Panc1 (cell line): ENCODE results near the gene NCAM1. TPM values are rescaled to one million over a fixed set of nuclear protein-coding genes. Genes with fewer than 3 reads are reported as not detected.

Experiments used
- ATAC-seq: fragments of 200-7000 bp; cut with Tn5 transposase; 2 replicates; pipeline ENCODE4 v1.9.1; 2020; ENCODE audit warnings: mild to moderate bottlenecking, moderate library complexity
- BruUV-seq: library from RNA; stranded (reverse); fragments of 400-500 nt; replicated peaks from 2 replicates; lab custom pipeline; 2021; lab: Mats Ljungman, UMichigan
- CTCF ChIA-PET: fragments of 300-600 bp; sonication (Branson Sonifier 250); formaldehyde crosslinking; loops from one replicate; lab custom pipeline; 2022; ENCODE audit warnings: antibody characterized with exemption; lab: Charles Lee
- POLR2A ChIA-PET: fragments of 300-600 bp; sonication (Branson Sonifier 250); formaldehyde crosslinking; loops from one replicate; lab custom pipeline; 2022; ENCODE audit warnings: antibody characterized with exemption; lab: Charles Lee
- DNase-seq: peaks from one replicate; pipeline ENCODE4 v3.0.0-alpha.2; 2010; ENCODE audit warnings: low read depth, low spot score
- H3K27ac ChIP-seq: 2 replicates; pipeline ENCODE4 v1.5.1; 2011; ENCODE audit warnings: mild to moderate bottlenecking, low read length, inconsistent platforms
- H3K27me3 ChIP-seq: fragments of 200-500 bp; sonication (Bioruptor generic); 2 replicates; pipeline ENCODE4 v1.6.0; 2014; ENCODE audit warnings: low read length, inconsistent platforms; ENCODE audit not compliant: control insufficient read depth, insufficient read depth
- H3K36me3 ChIP-seq: fragments of 200-500 bp; sonication (Bioruptor generic); 2 replicates; pipeline ENCODE4 v1.5.1; 2014; ENCODE audit warnings: inconsistent platforms, mild to moderate bottlenecking, low read length, moderate library complexity; ENCODE audit not compliant: control insufficient read depth, insufficient read depth
- H3K4me1 ChIP-seq: 2 replicates; pipeline ENCODE4 v1.5.1; 2011; ENCODE audit warnings: inconsistent platforms, mild to moderate bottlenecking, low read length, moderate library complexity; ENCODE audit not compliant: control insufficient read depth, insufficient read depth
- H3K4me3 ChIP-seq, 2 experiments: 2 replicates each; pipeline ENCODE4 v1.5.1; 2011 to 2012; ENCODE audit warnings: low read depth in 2 of 2, low read length in 2 of 2, mild to moderate bottlenecking in 2 of 2, inconsistent platforms in 1 of 2, moderate library complexity in 1 of 2
- H3K9me3 ChIP-seq: fragments of 200-500 bp; sonication (Bioruptor generic); 2 replicates; pipeline ENCODE4 v1.5.1; 2014; ENCODE audit warnings: low read depth, mild to moderate bottlenecking, inconsistent platforms, low read length, moderate library complexity; ENCODE audit not compliant: control insufficient read depth, insufficient read depth
- POLR2AphosphoS5 ChIP-seq: IDR thresholded peaks from 2 replicates; pipeline ENCODE4 v1.6.1; 2012; ENCODE audit warnings: mild to moderate bottlenecking, low read depth, low read length, moderate library complexity
- SIN3A ChIP-seq: IDR thresholded peaks from 2 replicates; pipeline ENCODE4 v1.6.1; 2012; ENCODE audit warnings: low read depth, mild to moderate bottlenecking, low read length, moderate library complexity, borderline replicate concordance; ENCODE audit not compliant: insufficient read depth
- TCF7L2 ChIP-seq: IDR thresholded peaks from 2 replicates; pipeline ENCODE4 v1.6.1; 2011; ENCODE audit warnings: mild to moderate bottlenecking, low read depth, low read length, inconsistent platforms
- in situ Hi-C: cut with HindIII; loops from 2 replicates; pipeline ENCODE4 v1.10.0; 2016; ENCODE audit warnings: low sequenced_read_pairs, low pct_unique_long_range_greater_than_20kb
- intact Hi-C: fragments of 100-400 bp; cut with micrococcal nuclease; formaldehyde crosslinking; loops from one replicate; pipeline ENCODE4 v1.10.0; 2022; ENCODE audit not compliant: unreplicated experiment
- total RNA-seq: library from RNA; stranded (reverse); gene quantifications from one replicate; pipeline ENCODE4 v1.2.1, GENCODE V29; 2021; ENCODE audit not compliant: unreplicated experiment
- TF ChIP-seq, protein P1 (sequence below): fragments of 450-650 bp; IDR thresholded peaks from 2 replicates; pipeline ENCODE4 v1.5.1; 2017; ENCODE audit warnings: mild to moderate bottlenecking
- TF ChIP-seq, protein P2 (sequence below), 2 experiments: IDR thresholded peaks; 2 replicates each; pipeline ENCODE4 v1.6.1; 2011 to 2012; ENCODE audit warnings: low read depth in 2 of 2, control low read depth in 1 of 2, low read length in 1 of 2, mild to moderate bottlenecking in 1 of 2, moderate library complexity in 1 of 2; ENCODE audit not compliant: insufficient read depth in 1 of 2

Gene NCAM1
- total RNA-seq, 1 experiment from 2014 or later, result 0.18 TPM

DNA sequence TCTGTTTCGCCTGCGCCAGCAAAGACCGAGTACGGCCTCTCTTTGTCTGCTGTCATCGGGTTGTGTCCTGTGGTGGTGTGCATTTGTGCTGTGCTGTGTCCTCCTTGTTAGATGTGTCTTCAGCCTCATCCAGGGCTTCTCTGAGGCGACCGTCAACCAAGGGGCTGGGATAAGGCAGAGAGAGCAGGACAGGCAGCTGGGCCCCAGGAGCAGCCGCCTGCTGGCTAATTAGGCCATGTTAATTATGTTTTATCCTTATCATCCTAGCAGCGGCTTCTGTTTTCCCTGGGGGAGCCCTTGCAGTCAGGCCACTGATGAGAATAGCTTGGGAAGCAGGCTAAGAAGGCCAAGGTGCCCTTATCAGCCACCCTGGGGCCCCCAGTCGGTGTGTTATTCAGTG, 312.5 kb downstream of the NCAM1 start:
- no peak for TF ChIP-seq SIN3A
- TF ChIP-seq, protein P1, sequence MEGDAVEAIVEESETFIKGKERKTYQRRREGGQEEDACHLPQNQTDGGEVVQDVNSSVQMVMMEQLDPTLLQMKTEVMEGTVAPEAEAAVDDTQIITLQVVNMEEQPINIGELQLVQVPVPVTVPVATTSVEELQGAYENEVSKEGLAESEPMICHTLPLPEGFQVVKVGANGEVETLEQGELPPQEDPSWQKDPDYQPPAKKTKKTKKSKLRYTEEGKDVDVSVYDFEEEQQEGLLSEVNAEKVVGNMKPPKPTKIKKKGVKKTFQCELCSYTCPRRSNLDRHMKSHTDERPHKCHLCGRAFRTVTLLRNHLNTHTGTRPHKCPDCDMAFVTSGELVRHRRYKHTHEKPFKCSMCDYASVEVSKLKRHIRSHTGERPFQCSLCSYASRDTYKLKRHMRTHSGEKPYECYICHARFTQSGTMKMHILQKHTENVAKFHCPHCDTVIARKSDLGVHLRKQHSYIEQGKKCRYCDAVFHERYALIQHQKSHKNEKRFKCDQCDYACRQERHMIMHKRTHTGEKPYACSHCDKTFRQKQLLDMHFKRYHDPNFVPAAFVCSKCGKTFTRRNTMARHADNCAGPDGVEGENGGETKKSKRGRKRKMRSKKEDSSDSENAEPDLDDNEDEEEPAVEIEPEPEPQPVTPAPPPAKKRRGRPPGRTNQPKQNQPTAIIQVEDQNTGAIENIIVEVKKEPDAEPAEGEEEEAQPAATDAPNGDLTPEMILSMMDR, result no peak
- TF ChIP-seq TCF7L2, result no peak
- TF ChIP-seq, protein P2, sequence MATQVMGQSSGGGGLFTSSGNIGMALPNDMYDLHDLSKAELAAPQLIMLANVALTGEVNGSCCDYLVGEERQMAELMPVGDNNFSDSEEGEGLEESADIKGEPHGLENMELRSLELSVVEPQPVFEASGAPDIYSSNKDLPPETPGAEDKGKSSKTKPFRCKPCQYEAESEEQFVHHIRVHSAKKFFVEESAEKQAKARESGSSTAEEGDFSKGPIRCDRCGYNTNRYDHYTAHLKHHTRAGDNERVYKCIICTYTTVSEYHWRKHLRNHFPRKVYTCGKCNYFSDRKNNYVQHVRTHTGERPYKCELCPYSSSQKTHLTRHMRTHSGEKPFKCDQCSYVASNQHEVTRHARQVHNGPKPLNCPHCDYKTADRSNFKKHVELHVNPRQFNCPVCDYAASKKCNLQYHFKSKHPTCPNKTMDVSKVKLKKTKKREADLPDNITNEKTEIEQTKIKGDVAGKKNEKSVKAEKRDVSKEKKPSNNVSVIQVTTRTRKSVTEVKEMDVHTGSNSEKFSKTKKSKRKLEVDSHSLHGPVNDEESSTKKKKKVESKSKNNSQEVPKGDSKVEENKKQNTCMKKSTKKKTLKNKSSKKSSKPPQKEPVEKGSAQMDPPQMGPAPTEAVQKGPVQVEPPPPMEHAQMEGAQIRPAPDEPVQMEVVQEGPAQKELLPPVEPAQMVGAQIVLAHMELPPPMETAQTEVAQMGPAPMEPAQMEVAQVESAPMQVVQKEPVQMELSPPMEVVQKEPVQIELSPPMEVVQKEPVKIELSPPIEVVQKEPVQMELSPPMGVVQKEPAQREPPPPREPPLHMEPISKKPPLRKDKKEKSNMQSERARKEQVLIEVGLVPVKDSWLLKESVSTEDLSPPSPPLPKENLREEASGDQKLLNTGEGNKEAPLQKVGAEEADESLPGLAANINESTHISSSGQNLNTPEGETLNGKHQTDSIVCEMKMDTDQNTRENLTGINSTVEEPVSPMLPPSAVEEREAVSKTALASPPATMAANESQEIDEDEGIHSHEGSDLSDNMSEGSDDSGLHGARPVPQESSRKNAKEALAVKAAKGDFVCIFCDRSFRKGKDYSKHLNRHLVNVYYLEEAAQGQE (IDR thresholded peaks at IDR 0.05; ENCODE audit: insufficient read depth in 1 of 2, low read depth in 2 of 2, low read length in 1 of 2), result no peak
- TF ChIP-seq POLR2AphosphoS5, result no peak
- no peak overlapping the region for H3K27ac ChIP-seq
- intact Hi-C loops (no loop called here), in situ Hi-C loops (no loop called here)
- H3K4me1 ChIP-seq, result no peaks in the 10 kb centered on the region
- POLR2A ChIA-PET, result no interaction called here
- H3K9me3 ChIP-seq, result no peaks in the 10 kb centered on the region
- CTCF ChIA-PET, result no interaction called here
- H3K4me3 ChIP-seq, result no peak overlapping the region
- ATAC-seq (no peak), DNase-seq (no peak)
- no peaks in the 10 kb centered on the region for H3K27me3 ChIP-seq
- BruUV-seq, result no TSS peak
- H3K36me3 ChIP-seq, result no peaks in the 10 kb centered on the region

DNA sequence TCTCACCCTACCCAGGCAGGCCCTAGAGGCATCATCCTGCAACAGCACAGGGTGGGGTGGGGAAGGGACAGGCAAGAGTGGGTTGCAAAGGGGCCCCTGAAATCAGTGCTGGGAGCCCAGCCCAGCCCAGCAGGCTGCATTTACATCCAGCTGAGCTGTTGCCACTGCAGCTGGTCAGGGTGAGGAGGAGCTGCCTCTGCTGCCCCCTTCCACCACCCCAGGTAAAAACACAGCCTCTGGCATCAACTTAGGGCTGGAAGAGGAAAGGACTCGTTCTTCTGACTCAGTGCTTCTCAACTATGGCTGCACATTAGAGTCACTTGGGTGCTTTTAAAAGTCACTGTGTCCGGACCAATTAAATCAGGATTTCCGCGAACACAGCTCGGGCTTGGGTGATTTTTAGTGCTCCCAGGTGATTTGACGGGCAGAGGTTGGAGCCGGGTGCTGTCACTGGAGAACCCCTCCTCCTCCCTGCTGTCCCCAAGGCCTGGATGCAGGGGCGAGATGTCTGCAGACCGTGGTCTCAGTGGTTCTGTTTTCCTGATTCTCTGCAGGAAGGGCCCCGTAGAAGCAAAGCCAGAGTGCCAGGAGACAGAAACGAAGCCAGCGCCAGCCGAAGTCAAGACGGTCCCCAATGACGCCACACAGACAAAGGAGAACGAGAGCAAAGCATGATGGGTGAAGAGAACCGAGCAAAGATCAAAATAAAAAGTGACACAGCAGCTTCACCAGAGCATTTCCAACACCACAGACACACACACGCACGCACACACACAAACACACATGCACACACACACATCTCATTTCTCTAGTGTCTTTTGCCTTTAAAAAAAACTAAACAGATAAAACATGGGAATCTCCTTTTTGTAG, 313.7 kb downstream of the NCAM1 start:
- ChIA-PET CTCF (no interaction called here), POLR2A (no interaction called here)
- in situ Hi-C loops, result no loop called here
- BruUV-seq, result no TSS peak
- intact Hi-C loops, result no loop called here
- no peaks in the 10 kb centered on the region for H3K4me1 ChIP-seq
- TF ChIP-seq, protein P1, result no peak; the same call in 1 of the 2 replicates
- TF ChIP-seq TCF7L2 (no peak), SIN3A (no peak)
- TF ChIP-seq, protein P2 (IDR thresholded peaks at IDR 0.05; ENCODE audit: insufficient read depth in 1 of 2, low read depth in 2 of 2, low read length in 1 of 2), result no peak
- H3K9me3 ChIP-seq, result no peaks in the 10 kb centered on the region
- no peaks in the 10 kb centered on the region for H3K27me3 ChIP-seq
- ATAC-seq (peak; percentile 59; the same call in 1 of the 2 replicates), DNase-seq (no peak)
- H3K4me3 ChIP-seq, result no peak overlapping the region
- H3K36me3 ChIP-seq, result no peaks in the 10 kb centered on the region
- no peak overlapping the region for H3K27ac ChIP-seq
